NCI-H1092 treated with DMSO at 0.1 percent for 48 hours (cell line): ENCODE measurements around the gene NAA30.

ENCODE experiments used
- DNase-seq: peaks from one replicate; lab custom pipeline; 2025; lab: John Stamatoyannopoulos, UW

Gene NAA30

DNA sequence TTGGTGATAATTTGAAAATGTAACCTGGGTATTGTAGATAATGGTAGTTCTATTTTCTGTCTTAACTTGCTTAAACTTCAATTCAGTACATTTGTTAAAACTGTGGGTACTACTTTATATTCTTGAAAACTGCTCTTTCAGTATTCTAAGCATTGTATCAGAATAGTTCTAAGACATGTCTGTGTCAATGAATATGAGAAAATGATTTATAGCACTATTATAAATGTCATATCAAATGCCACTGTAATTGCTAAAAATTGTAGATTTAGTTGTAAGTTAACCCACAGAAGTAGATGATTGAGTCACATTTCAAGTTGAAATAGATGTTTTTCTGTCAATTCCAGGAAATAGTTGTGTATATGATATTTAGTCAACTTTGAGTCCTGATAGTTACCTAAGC is 2.4 kb downstream of the NAA30 start:
- DNase-seq: no peak

DNA sequence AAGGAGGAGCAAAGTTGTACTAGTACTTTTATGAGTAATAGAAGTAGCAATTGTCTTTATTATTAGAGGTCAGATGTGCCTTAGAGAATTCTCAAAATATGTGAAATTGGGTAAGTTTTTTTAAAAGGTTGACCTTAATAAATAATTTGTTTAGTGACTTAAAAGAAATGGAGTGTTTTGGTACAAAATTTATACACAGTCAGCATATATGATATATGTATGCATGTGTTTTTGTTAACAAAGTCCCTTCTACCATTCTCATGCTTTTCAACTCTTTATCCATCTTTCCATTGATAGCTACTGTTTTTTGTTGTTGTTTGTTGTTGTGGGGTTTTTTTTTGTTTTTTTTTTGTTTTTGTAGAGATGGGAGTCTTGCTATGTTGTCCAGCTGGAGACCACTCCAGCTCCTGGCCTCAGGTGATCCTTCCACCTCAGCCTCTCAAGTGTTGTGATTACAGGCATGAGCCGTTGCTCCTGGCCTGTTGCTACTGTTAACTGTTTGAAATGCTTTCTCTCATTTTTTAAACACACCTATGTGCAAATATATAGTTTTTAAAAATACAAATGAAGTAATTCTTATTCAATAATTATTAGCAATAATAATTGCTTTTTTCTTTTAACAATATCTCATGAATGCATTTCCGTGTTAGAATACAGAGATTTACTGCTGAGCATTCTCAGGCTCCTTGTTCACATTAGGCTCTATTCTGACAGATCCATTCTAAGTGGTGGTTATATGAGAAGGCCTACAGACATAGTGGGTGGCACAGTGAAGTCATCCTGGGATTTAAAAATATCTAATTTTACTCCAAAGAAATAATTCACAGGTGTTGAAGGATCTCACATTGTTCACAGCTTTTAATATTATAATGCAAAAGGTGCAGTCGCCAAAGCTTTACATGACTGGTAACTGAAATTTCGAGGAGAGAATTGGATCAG is 10.4 kb downstream of the NAA30 start:
- DNase-seq: no peak

DNA sequence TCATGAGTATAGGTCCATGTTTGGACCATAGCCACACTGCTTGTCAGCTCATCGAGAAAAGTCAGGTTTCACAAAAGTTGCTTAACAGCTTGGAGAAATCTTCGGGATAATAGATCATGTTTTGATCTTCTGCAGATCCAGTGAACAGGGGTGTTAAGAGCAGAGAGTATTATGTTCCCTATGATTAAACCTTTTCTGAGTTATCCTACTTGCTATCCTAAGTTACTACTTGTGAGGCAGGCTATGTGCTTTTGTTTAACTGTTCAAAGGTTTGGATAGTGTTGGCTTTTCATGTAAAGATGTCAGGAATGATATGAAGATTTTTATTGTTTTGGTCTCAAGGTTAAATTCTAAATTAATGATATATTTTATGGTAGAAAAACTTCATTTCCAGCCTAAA is 11.1 kb downstream of the NAA30 start:
- DNase-seq: no peak

DNA sequence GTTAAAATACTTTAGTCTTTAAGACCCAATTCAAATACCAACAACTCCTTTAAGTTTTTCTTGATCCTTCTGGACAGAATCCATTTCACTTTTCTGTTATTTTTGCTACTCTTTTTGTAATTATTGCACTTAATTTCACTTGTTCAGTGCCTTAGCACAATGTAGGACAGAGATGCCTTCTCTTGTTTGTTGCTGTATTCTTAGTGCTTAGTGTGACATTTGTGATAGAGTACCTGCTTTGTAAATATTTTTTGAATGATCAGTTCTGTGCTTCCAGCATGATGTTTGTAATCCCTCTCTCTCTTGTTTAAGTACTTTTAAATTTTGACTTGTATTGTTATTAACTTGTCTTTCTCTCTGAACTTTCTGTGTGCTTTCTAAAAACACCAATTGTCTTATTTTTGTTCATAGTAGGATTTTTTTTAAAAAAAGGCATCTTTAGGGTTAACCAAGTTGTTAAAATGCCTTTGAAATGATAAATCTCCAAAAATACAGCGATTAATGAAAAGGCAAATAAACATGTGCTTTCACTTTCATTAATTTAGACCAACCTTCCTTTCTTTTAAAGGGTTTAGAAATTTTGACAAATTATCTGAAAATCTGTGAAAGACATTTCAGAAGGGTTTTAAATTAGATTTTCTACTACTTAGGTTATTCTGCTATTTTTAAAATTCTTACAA is 11.9 kb downstream of the NAA30 start:
- DNase-seq: no peak

DNA sequence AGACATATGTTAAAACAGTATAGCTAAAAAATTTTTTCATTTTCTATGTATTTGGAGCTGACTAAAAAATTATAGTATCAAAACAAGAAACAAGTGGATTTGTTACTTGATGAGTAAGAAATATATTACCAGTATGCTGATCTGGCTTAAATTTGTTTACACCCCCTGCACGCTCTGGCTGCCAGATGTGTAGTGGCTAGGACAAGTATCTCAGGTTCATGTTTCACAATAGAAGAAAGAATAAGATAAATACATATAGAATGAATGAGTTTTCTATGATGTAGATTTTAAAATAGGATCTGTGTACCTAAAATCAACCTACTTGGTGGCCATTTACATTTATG is 13.1 kb downstream of the NAA30 start:
- no peak for DNase-seq

DNA sequence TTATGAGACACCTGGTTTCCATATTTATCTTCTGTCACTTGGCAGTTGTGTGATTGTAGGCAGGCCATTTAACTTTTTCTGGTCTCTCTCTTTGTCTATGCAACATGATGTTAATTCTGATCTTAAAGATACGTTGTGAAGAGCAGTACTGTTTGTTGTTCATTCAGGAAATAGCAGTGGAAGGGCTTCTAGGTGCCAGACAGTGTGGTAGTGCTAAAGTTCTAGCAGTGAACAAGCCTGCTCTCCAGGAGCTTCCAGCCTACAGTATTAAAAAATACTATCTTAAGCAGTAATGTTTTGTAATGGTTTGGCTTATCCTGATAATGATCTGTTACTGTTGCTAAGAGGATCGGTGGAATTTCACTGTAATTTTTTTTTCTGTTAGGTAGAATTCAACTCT is 15.2 kb downstream of the NAA30 start:
- DNase-seq: no peak

DNA sequence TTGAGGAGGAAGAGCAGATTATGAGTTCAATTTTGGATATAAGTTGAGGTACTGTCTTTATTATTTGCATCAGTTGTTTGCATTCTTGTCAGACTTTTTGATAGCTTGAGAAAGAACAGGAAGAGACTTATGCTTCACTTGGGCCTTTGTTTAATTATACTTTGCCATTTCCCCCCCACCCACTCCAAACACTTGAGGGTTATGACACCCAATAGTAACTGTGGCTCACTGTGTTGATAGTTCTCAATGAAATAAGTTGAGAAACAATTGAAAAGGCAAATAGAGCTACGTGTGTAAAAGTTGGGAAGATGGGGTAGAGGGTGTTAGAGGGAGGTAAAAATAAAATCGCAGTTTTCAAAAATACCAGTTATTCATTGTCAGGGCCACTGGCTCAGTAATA is 17.7 kb downstream of the NAA30 start:
- DNase-seq: no peak

DNA sequence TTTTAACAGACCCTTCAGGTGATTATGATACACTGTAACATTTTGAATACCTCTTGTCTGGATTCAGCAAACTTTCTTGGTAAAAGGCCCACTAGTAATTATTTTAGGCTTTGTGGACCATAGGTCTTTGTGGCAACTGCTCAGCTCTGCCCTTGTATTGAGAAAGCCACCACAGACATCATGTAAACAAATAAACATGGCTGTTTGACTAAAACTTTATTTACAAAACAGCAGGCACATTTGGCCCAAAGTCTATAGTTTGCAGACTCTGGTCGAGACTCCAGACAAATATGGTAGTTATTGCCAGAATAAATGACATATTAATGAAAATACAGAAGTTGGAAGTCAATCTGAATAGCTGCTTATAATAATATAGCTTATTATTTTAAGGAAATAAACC is 18.2 kb downstream of the NAA30 start:
- DNase-seq: no peak

DNA sequence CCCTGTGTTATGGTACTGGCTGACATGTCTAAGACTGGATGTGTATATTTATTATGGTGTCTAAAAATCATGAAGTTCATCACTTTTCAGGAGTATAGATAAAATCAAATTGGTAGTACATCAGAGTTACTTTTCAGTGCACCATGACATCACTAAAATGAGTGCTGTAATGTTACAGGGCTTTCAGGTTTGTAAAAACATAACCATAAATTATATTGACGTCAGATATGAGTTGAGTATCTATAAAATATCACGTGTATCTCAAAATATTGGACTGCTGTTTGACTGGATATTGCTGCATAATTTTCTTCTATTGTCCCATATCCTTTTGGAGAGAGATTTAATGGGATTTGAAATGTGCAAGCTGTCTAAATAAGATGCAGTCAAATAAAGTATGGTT is 22.0 kb downstream of the NAA30 start:
- DNase-seq: no peak

DNA sequence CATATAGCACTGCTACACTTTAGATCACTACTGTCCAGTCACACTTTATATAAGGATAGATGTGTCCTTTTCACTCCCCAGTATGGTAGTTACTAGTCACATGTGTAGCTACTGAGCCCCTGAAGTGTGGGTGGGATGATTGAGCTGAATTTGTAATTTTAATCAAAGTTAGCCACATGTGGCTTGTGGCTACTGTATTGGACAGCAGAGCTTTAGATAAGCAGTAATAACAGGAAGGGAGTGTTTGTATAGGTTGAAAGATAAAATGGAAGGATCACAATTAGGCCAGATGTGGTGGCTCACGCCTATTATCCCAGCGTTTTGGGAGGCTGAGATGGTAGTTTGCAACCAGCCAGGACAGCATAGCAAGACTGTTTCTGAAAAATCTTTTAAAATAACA is 23.5 kb downstream of the NAA30 start:
- DNase-seq: no peak

DNA sequence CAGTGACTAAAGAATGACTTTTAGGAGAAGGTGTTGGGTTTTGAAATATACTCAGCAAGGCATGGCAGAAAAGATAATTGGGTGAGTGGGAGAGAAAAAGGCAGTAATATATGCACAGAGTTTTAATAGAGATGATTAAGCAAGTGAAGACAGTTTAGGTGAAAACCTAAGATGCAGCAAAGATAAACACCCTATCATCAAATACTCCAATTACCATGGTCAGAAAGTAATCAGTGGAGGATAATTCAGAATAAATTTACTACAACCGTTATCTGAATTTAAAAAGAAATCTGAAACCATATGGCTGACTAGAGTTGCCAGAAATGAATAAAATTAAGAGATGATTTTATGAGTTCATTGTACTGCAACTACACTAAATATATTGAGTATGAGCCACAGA is 26.8 kb downstream of the NAA30 start:
- DNase-seq: no peak

DNA sequence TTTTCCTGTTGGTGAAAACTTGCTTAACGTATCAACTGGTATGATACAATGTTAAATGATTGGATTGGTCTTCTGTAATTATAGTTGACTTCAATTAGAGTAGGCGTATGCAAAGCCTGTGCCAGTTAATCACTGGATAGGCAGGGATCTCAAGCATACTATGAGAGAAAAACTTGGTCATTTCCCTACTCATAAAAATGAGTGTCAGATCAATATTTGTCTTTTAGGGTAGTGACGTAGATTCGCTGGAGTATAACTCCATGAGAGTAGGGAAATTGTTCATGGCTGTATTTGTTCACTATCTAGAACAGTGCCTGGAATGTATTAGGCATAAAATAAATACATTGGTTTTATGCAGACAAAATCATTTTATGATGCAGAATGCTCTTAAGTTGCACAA is 28.6 kb downstream of the NAA30 start:
- no peak for DNase-seq

DNA sequence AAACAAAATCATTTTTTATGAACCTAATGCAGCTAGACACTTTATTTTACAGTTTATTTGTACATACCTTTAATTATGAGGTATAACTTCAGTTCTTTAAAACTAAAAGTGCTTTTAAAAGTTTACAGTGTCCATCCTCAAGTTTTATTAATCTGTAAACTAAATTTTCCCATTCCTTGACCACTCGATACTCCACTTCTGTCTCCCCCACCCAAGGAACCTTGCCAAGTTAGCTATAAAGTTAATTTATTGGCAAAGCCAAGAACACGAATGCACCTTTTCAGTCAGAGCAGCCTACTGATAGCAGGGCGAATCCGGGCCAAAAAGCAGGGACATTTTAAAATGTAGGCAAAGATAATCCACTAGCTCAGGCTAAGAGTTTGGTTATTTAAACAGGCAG is 29.6 kb downstream of the NAA30 start:
- no peak for DNase-seq

DNA sequence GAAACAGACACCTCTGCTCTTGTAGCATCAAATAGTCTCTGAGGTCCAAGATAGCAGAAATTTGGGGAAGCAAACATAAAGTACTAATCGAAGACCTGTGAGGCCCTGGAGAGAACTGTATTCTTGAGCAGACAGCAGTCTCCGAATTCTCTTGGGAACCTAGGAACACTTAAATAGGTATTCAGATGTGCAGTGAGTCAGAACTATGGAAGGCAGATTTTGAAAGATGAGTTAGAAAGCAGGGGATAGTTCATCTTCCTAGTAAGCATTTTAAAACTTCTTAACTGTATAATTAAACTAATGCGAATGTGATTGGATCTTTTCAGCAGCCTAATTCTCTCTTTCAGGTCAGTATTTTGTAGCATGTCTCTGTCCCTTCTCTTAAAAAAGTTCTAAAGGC is 30.6 kb downstream of the NAA30 start:
- no peak for DNase-seq

DNA sequence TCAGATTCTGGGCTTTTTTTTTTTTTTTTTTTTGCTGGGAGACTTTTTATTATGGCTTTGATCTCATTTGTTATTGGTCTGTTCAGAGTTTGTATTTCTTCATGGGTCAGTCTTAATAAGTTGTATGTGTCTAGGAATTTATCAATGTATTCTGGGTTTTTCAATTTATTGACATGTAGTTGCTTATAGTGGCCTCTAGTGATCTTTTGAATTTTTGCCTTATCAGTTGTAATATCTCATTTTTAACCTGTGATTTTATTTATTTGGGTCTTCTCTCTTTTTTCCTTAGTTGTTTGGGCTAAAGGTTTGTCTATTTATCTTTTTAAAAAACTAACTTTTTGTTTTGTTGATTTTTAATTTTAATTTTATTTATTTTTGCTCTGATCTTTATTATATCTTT is 45.5 kb downstream of the NAA30 start:
- DNase-seq: no peak

DNA sequence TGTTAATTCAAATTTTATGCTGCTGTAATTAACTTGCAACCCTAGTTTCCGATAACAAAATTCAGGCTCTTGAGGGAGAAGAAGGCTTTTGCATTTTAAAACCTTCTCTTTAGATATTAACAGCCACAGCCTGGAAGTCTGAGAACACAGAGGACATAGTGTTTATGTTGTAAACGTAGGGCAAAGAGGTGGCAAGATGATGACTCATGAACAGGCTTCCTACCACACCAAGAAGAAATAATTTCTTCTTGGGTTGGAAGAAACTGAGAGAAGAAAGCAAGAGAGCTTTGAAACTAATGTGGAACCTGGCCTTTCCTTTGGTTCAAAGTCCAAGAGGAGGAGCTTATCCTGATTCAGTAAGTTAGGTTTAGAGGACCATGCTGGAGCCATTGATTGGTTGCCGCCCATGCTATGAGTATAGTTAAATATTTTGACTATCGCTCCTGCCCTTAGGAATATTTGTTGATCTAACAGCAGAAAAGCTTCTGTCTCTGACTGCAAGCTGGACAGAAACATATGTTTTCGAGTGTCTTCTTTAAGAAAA is 71.5 kb downstream of the NAA30 start:
- no peak for DNase-seq

DNA sequence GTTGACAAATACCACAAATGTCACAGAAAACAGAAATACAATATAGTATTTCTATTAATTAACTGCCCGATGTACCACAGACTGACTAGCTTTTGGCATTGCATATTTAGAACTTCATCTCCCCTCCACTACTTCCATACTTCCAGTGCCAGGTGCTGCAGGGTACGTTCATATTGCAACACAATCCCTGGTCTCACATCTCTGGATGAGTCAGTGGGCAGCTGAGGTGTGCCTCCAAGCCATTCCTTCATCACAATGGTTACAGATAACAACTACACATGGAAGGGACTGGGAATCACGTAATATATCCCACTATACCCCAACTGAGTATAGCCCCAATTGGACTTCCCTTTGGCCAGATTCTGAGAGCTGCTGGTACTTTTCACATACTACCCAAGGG is 72.2 kb downstream of the NAA30 start:
- no peak for DNase-seq

DNA sequence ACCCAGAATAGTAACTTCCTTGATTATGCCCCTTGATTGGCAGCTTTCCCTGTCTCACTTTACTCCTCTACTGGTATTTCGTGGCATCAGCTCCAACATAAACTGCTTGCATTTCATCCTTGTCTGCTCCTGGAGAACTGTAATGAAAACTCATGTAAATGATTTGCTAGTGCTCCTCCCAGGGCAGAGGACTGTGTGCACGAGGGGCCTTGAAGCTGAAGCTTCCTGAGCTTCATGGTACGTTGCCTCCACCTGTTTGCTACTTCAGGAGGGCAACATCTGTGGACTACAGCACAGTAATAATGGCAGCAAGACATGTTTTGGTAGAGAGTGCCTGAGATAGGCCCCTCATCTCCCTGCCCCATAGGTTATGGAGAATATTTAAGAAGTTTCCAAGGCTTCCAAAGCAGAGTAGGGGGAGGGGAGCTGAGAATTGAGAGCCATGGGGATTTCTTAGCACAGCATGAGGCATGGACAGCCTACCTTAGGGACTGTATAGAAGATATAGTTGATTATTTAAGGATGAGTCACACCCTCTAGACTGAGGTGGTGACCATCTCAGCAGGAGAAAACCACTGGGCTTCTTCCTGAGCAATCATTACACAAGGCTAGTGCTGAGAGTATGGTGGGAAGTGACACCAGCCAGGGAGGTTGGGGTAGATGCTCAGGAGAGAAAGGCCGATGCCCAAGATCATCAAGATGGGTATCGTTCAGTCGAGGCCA is 73.8 kb downstream of the NAA30 start:
- no peak for DNase-seq
